Activated CD4-positive, alpha-beta T cell treated with anti-CD3 and anti-CD28 coated beads, Interleukin-2, amount 50 U/mL, for 1 hour (primary cell): Measurements from ENCODE around the gene NUTM1.
A peak's percentile ranks its signal among the peaks of the same experiment; 100 is the strongest.
"Not testable (repeated sequence)": the region's sequence is repeated elsewhere in the genome, so short reads cannot be mapped to it uniquely, and the experiment has no call there.

Experiments used
- DNase-seq: peaks from one replicate; pipeline ENCODE4 v3.0.0-alpha.2; 2020

Gene NUTM1

DNA sequence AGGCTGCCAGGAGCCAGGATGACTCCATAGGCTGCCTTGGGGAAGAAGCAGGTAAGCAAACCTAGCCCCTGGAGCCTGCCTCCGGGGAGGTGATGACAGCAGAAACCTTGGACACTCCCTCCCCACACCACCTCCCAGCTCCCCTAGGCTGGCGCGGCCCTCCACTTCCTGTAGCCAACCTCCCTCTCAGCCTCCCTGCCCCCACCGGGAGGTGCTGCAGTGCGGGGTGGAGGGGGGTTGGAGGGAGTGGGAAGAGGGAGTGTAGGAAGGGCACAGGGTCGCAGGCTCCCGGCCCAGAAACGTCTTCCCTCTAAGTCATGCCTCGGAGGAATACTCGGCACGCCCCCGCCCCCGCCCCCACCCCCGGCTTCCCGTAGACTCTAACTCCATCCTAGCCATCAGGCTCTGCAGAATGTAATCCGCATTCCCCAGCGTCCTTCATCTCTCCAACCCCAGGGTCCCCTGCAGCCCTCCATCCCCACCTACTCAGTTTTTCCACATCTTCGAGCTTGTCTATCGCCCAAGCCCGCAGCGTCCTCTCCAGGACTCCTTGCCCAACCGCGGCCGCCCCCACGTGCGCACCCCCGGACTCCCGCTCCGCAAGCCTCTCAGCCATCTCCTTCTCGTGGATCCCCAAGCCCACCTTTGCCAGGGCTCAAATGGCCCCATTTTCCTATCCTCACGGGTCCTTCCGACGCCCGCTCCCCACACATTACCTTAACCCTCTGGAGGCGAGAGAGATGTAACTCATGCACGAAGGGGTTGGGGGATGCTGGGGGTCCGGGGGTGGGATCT is 23.4 kb downstream of the NUTM1 start:
- peak; percentile 30 for DNase-seq

DNA sequence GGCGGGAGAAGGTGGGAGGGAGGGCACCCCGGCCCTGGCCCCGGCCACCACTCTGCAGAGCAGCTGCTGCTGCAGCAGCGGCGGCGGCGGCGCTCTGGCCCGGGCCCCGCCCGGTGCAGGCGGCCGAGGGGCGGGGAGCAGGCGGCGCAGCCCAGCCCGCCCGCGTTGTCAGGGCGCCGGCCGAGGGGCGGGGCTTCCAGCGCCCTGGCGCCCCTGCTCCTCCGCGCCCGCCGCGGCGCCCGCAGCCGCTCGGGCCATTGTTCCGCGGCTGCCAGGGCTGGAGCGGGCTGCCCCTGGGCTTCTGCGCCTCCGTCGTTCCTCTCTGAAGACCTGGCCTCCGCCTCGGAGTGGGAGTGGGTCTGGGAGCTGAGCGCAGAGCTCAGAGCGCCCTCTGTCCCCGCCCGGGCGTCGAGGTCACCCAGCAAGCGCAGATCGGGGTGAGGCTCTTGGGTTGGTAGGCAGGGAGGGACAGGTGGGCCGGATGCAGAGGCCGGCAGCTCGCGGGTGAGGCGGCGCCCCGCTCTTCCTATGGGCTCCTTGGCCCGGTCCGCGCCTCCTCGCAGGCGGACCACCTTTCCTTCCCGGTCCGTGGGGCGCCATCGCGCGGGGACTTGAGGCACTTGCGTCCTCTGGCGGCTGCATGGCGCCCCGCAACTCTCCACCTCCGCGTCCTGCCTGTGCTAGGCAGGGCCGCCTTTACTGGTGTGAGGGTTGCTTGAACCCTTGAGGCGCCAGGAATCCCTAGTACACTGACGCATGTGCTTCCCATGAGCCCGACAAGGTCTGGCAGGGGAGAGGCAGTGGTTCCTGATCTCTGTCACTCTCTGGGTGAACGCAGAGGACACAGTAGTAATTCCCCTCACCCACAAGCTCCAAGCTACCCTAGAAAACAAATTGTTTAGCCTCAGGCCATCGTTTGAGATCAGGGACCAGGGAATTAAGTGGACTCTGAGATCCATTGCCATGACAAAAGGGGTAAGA is 24.3 kb downstream of the NUTM1 start, which contains the start of gene LPCAT4:
LPCAT4 (minus strand) TSS at position 96 of the 981 bp plus-strand sequence. CDS start 96 bp downstream, outside the sequence.
- peak; percentile 86 for DNase-seq

DNA sequence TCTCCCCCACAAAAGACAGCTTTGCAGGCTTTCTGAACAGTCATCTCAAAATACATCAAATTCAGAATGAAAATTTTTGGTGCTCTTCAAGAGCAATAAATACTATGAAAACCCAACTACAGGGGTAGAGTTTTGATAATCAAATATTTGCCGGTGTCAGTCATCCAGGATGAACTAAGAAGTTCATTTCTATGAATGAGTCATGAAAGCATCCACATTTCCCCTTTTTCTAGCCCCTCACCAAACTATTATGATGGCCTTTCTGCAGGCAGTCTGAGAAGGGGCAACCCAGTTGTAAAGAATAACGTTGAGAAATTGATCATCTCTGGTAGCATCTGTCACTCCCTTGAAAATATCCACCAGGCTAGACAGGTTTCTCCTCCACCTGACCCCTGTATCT is 27.0 kb downstream of the NUTM1 start:
- DNase-seq, result no peak

DNA sequence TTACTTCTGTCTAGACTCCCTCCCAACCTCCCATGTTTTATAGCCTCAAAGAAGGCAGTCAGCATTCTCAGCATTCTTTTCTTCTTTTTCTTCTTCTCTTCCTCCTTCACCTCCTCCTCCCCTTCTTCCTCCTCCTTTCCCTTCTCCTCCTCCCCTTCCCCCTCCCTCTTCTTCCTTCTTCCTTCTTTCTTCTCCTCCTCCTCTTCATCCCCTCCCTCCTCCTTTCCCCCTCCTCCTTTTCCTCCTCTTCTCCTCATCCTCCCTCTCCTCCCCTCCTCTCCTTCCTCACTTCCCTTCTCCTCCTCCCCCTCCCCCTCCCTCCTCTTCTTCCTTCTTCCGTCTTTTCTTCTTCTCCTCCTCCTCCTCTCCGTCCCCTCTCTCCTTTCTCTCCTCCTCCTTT is 27.5 kb downstream of the NUTM1 start:
- DNase-seq, result no peak

DNA sequence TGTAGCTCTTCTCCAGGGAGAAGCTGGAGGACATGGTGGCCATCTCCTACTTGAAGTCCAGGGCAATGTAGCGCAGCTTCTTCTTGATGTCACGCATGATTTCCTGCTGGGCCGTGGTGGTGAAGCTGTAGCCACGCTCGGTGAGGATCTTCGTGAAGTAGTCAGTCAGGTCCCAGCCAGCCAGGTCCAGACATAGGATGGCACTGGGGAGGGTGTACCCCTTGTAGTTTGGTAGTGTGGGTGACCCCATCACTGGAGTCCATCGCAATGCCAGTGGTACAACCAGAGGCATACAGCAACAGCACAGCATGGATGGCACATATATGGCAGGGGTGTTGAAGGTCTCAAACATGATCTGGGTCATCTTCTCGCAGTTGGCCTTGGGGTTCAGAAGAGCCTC is 30.8 kb downstream of the NUTM1 start:
- no peak for DNase-seq

DNA sequence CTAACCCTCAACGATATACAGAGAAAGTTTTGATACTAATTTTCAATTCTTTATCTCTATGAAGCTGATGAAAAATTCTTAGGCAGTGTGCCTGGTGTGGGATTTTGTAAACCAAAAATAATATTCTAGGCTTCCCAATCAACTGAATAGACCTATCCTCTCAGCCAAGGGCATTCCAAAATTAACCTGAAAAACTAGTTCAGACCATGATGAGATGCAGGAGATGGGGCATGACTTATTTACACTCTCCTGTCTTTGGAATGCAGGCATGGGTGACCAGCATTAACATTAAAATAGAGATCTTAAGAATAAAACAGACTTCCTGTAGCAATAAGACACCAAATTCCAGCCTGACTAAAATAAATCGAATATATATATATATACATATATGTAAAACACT is 31.7 kb downstream of the NUTM1 start:
- no peak for DNase-seq

DNA sequence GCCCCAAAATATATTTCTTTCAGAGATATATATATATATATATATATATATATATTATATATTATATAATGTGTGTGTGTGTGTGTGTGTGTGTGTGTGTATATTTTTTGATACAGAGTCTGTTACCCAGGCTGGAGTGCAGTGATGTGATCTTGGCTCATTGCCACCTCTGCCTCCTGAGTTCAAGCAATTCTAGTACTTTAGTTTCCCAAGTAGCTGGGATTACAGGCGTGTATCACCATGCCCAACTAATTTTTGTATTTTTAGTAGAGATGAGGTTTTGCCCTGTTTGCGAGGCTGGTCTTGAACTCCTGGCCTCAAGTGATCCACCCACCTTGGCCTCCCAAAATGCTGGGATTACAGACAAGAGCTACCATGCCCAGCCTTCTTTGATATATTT is 32.4 kb downstream of the NUTM1 start:
- DNase-seq, result not testable (repeated sequence)

DNA sequence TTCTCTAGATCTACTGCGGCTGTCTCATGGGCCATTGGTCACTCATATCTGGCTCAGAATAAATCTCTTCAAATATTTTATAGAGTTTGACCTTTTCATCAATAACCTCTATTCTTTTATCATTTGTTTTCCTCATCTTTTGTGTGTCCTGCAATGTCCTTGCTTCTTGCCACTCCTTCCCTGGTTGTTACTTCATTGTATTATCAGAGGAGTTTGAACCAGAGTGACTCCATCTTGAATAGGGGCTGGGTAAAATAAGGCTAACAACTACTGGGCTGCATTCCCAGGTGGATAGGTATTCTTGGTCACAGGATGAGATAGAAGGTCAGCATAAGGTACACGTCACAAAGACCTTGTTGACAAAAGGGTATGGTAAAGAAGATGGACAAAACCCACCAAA is 33.7 kb downstream of the NUTM1 start:
- no peak for DNase-seq

DNA sequence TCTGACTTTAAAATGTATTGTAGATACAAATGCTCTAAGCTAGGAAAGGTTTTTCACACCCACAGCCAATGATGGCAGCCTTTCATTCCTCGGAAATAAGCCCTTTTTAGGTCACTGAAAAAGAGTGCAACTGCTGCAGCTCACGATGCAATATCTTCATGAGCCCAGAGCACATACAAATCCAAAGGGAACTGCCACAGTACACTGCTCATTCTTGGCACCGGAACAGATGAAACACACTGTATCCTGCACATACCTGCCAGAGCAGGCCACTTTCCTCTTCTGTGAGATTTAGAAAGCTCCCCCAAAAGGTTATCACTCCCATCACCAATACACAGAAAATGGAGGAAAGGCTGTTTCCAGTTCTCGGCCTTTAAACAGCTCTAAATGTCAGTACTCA is 37.4 kb downstream of the NUTM1 start:
- DNase-seq, result not testable (repeated sequence)

DNA sequence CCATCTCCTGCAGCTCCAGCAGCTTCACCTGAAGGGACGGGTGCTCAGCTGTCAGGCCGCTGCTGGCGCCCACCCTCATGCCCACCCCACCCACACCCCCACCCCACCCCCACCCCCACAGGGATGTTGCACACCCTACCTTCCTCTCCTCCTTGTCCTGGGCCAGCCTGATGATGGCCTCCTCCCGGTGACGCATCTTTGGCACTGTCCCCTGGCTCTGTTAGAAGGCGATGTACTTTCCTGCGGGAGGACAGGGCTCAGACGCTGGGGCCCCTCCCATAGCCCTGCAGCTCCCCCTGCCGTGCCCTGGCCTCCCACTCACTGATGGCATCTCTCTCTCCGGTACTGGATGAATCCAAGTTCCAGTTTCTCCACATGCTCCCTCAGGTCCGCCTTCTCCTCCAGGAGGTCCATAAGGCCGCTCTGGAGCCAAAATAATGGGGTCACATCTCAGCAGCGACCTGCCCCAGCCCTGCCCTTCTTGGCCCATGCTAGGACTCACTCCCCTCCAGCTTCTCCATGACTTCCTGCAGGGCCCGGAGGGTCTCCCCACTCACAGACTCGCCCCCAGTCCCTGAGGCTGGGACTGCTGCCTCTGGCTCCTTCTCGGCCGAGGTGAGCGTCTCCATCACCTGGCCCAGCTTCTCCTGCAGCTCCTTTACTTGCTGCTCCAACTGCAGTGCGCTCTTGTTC is 38.9 kb downstream of the NUTM1 start:
- not testable (repeated sequence) for DNase-seq

DNA sequence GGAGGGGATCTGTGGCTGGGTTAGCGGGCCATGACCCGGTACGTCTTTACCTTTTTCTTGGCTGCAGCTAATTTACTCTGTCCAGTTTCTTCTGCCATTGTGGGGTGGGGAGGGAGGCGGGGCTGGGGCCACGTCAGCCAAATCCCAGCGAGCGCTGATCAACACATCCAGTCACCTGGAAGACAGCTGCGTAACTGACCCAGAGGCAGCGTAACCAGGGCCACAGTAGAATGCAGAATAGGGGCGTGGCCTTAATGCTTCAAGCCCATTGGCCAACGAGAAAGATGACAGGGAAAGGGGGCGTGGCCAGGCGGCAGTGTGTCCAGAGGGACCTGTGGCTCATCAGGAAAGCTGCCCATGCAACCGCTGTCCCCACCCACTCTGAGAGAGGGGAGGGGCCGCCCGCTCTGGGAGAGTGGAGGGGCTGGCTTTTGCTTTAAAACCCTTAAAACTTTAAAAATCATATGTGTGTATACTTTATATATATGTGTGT is 46.5 kb downstream of the NUTM1 start:
- DNase-seq, result not testable (repeated sequence)

DNA sequence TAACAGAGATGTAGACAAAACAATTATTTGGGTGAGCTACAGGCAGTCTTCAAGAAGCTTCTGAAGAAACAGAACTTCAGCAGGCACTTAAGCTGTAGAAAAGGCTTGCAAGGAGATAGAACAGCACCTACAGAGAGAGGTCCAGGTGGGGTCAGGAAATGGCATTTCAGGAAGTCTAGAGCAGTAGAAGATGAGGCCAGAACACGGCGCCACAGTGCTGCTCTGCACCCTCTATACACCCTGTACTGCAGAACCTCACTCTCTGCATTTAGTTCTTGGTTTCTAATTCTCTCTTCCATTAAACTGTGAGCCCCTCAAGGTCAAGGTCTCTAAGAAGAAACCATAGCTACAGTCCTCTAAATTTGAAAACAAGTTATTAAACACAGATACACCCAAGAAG is 49.9 kb downstream of the NUTM1 start:
- DNase-seq, result not testable (repeated sequence)

DNA sequence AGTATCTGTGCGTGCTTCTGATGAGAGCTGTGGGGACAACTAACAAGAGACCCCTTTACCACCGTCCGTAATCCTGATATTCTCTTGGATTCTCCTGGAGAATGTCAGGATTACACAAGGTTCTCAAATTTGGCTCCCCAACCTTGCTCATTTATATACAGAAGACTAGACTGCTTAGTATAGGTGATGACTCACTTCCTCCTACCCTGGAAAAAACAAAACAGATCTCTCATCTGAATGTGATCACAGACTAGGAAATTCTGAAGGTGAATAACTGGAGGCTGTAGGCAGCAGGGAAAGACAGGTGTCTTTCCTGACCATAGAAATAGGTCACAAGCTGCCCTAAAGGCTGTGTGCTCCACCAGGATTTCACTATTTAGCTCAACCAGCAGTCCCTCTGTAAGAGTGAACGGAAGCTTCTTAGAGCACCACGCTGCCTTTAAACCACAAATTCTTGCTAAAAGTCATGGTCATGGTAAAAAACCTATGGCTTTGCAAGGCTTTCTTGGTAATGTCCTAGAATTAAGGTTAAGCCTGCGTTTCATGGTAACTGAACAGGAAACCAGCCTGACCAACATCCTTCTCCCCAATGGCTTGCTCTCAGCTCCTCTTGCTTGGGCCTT is 54.6 kb downstream of the NUTM1 start:
- not testable (repeated sequence) for DNase-seq

DNA sequence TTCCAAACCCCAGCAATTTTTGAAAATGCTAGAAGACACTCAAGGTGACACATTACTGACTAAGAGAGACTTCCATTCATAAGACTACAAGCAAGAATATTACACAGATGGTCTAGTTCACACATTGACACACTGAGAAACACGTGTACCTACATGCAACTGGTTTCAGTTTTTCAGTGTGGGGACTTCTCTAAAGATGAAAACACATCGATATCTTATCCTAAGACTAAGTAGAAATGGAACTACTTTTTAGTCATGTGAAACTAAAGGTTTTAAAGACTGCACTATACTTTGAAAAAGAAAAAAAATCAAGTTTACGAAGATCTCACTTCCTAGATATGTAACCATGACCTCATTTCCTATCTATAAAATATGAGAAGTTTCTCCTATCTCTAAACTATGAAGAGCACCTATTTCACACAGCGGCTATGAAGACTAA is 60.1 kb downstream of the NUTM1 start:
- not testable (repeated sequence) for DNase-seq

DNA sequence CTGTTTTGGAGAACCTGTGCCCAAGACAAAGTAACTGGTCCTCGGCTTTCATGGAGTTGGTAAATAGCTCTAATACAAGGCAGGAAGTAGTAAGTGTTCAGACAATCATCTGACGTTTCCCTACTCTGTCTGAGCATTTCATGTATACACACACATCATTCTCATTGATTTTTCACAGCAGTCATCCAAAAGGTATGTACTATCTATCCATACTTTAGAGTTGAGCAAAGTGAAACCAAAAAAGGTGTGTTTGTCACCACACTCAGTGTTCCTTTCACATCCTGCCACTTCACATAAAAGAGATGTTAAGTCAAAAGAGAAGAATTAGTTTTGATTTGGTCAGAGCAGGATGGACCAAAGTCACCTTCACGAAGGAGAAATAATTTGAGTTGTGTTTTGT is 60.8 kb downstream of the NUTM1 start:
- DNase-seq, result not testable (repeated sequence)
